K562 (cell line): ENCODE measurements around the gene KLC3. TPM values are rescaled to one million over a fixed set of nuclear protein-coding genes. Genes with fewer than 3 reads are reported as not detected.

Experiments used
- BRF2 ChIP-seq: IDR thresholded peaks from 3 replicates; pipeline ENCODE4 v1.6.1; 2011; ENCODE audit warnings: borderline replicate concordance, mild to moderate bottlenecking; ENCODE audit not compliant: insufficient read length, insufficient read depth
- CBFB ChIP-seq: sonication (generic); formaldehyde crosslinking; IDR thresholded peaks from 2 replicates; pipeline ENCODE4 v1.4.0; 2020; ENCODE audit warnings: mild to moderate bottlenecking, missing genetic modification reagents
- CHD1 ChIP-seq: fragments of 200-600 bp; sonication (generic); IDR thresholded peaks from one replicate; pipeline ENCODE4 v1.6.1; 2012; ENCODE audit warnings: mild to moderate bottlenecking, moderate library complexity, low read length, inconsistent platforms
- GATAD2A ChIP-seq: fragments of 450-650 bp; IDR thresholded peaks from 2 replicates; pipeline ENCODE4 v1.6.1; 2017
- HDAC2 ChIP-seq: fragments of 450-650 bp; IDR thresholded peaks from 2 replicates; pipeline ENCODE4 v1.6.1; 2016; ENCODE audit warnings: mild to moderate bottlenecking
- HMG20B ChIP-seq: fragments of 250-450 bp; sonication (Bioruptor Pico); IDR thresholded peaks from 2 replicates; pipeline ENCODE4 v1.5.0; 2021; ENCODE audit warnings: mild to moderate bottlenecking
- KDM1A ChIP-seq, 2 experiments: fragments of 450-650 bp; IDR thresholded peaks; 2 replicates each; pipeline ENCODE4 v1.6.1; 2016; ENCODE audit warnings: mild to moderate bottlenecking in 2 of 2
- L3MBTL2 ChIP-seq: fragments of 450-650 bp; IDR thresholded peaks from 2 replicates; pipeline ENCODE4 v1.6.1; 2016; ENCODE audit warnings: mild to moderate bottlenecking, moderate library complexity
- MCM7 ChIP-seq, 2 experiments: fragments of 450-650 bp; IDR thresholded peaks; 2 replicates each; pipeline ENCODE4 v1.6.1; 2016 to 2018
- MNT ChIP-seq, 2 experiments: fragments of 450-650 bp; conservative IDR thresholded peaks; 2 replicates each; pipeline ENCODE4 v1.6.1; 2017; ENCODE audit warnings: mild to moderate bottlenecking in 2 of 2, moderate library complexity in 2 of 2
- NCOA2 ChIP-seq, 2 experiments: fragments of 450-650 bp; IDR thresholded peaks; 2 replicates each; pipeline ENCODE4 v1.6.1; 2018; ENCODE audit warnings: mild to moderate bottlenecking in 2 of 2, moderate library complexity in 1 of 2; ENCODE audit not compliant: partially characterized antibody in 2 of 2
- NCOR1 ChIP-seq: fragments of 450-650 bp; IDR thresholded peaks from 2 replicates; pipeline ENCODE4 v1.6.1; 2016; ENCODE audit warnings: mild to moderate bottlenecking, moderate library complexity
- PHF21A ChIP-seq: fragments of 450-650 bp; IDR thresholded peaks from 2 replicates; pipeline ENCODE4 v1.6.1; 2017; ENCODE audit warnings: low read depth, borderline replicate concordance
- RBM22 ChIP-seq: fragments of 200-400 bp; formaldehyde crosslinking; IDR thresholded peaks from 2 replicates; pipeline ENCODE4 v1.6.1; 2018; ENCODE audit warnings: low read length, low read depth; ENCODE audit not compliant: poor library complexity, severe bottlenecking
- RBM25 ChIP-seq: fragments of 200-400 bp; formaldehyde crosslinking; IDR thresholded peaks from 2 replicates; pipeline ENCODE4 v1.6.1; 2018; ENCODE audit warnings: low read length, low read depth, moderate library complexity; ENCODE audit not compliant: severe bottlenecking
- SAFB ChIP-seq: fragments of 200-400 bp; formaldehyde crosslinking; IDR thresholded peaks from 2 replicates; pipeline ENCODE4 v1.6.1; 2017; ENCODE audit warnings: low read depth, low read length, borderline replicate concordance
- SMAD3 ChIP-seq: fragments of 450-650 bp; formaldehyde crosslinking; conservative IDR thresholded peaks from 2 replicates; pipeline ENCODE4 v1.4.0; 2020; ENCODE audit warnings: mild to moderate bottlenecking
- SP2 ChIP-seq: IDR thresholded peaks from 2 replicates; pipeline ENCODE4 v1.6.1; 2011; ENCODE audit warnings: mild to moderate bottlenecking, low read depth, low read length, moderate library complexity; ENCODE audit not compliant: poor library complexity, severe bottlenecking; ENCODE audit errors: extremely low read depth
- TCF3 ChIP-seq: sonication (generic); formaldehyde crosslinking; IDR thresholded peaks from 2 replicates; pipeline ENCODE4 v1.4.0; 2020; ENCODE audit warnings: mild to moderate bottlenecking, missing genetic modification reagents
- ZEB2 ChIP-seq: fragments of 450-650 bp; IDR thresholded peaks from 2 replicates; pipeline ENCODE4 v1.6.1; 2016
- ZNF165 ChIP-seq: fragments of 250-450 bp; sonication (Bioruptor Pico); IDR thresholded peaks from 2 replicates; pipeline ENCODE4 v1.4.0; 2020; ENCODE audit warnings: borderline replicate concordance
- ZZZ3 ChIP-seq: fragments of 450-650 bp; IDR thresholded peaks from 2 replicates; pipeline ENCODE4 v1.6.1; 2016; ENCODE audit warnings: antibody characterized with exemption, mild to moderate bottlenecking, moderate library complexity
- polyA plus RNA-seq, 8 experiments: library from polyadenylated mRNA; depleted of rRNA in 4 of 8; stranded (reverse) in 5 of 8; unstranded in 3 of 8; fragments of >200 nt; fragmentation: Nextera tagmentation in 2 of 8; fragmentation: Illumina TruSeq in 1 of 8; extraction: Ambion mirVana in 2 of 8; extraction: Trizol in 1 of 8; gene quantifications; 2 replicates each; pipeline versions ENCODE4 v1.2.1 to v1.2.3, GENCODE V29; 2011 to 2014; ENCODE audit warnings: inconsistent platforms in 1 of 8, missing spikeins in 1 of 8
- total RNA-seq, 7 experiments: library from RNA; depleted of rRNA in 6 of 7; stranded (reverse); fragments of >200 nt in 6 of 7; fragmentation: Illumina TruSeq in 2 of 7; extraction: Trizol in 2 of 7; gene quantifications; 2 replicates each; pipeline versions ENCODE4 v1.2.1 to v1.2.3, GENCODE V29; 2011 to 2021; ENCODE audit warnings: low replicate concordance in 1 of 7
- TF ChIP-seq, protein P1 (sequence below): fragments of 200-800 bp; sonication (Bioruptor generic); IDR thresholded peaks from 2 replicates; pipeline ENCODE4 v1.6.1; 2017; ENCODE audit warnings: missing genetic modification characterization, missing compliant biosample characterization

KLC3 gene
- total and polyA plus RNA-seq, 9 of the 15 experiments (the other 6 are each of a cell fraction or from before 2014, with no cell fraction given): 0.03 to 1.2 (median 0.59) TPM; not detected in 3

- no peak for TF ChIP-seq RBM22
- no peak for TF ChIP-seq MNT (conservative IDR thresholded peaks at IDR 0.05)
- no peak for TF ChIP-seq GATAD2A
- no peak for TF ChIP-seq ZEB2
- TF ChIP-seq SAFB: no peak
- TF ChIP-seq NCOR1: no peak
- TF ChIP-seq TCF3 (CRISPR knock-in tag): no peak
- no peak for TF ChIP-seq BRF2
- no peak for TF ChIP-seq MCM7 (IDR thresholded peaks at IDR 0.05)
- TF ChIP-seq, protein P1, sequence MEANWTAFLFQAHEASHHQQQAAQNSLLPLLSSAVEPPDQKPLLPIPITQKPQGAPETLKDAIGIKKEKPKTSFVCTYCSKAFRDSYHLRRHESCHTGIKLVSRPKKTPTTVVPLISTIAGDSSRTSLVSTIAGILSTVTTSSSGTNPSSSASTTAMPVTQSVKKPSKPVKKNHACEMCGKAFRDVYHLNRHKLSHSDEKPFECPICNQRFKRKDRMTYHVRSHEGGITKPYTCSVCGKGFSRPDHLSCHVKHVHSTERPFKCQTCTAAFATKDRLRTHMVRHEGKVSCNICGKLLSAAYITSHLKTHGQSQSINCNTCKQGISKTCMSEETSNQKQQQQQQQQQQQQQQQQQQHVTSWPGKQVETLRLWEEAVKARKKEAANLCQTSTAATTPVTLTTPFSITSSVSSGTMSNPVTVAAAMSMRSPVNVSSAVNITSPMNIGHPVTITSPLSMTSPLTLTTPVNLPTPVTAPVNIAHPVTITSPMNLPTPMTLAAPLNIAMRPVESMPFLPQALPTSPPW (CRISPR knock-in tag): no peak
- no peak for TF ChIP-seq HMG20B (CRISPR knock-in tag)
- no peak for TF ChIP-seq SP2
- TF ChIP-seq KDM1A (IDR thresholded peaks at IDR 0.05): peak; percentile 76 to 86
- no peak for TF ChIP-seq ZNF165 (CRISPR knock-in tag)
- TF ChIP-seq ZZZ3: no peak
- TF ChIP-seq L3MBTL2: no peak
- no peak for TF ChIP-seq NCOA2 (IDR thresholded peaks at IDR 0.05; ENCODE audit: partially characterized antibody in 2 of 2)
- TF ChIP-seq SMAD3 (CRISPR knock-in tag): no peak
- TF ChIP-seq PHF21A: no peak
- TF ChIP-seq RBM25: peak; percentile 95
- TF ChIP-seq HDAC2: peak; percentile 81; the same call in 1 of the 2 replicates
- no peak for TF ChIP-seq CHD1
- no peak for TF ChIP-seq CBFB
These were observed 27.6 kb downstream of the KLC3 start (continued) for GRCh38 chr19:45368127-45368526.
